HG03460 (cell line): ENCODE measurements around the gene AADACL2.
"Not testable (repeated sequence)": the region's sequence is repeated elsewhere in the genome, so short reads cannot be mapped to it uniquely, and the experiment has no call there.

Source experiments
- ATAC-seq: cut with Tn5 transposase; IDR thresholded peaks from one replicate; pipeline ENCODE4 v1.9.1; 2021; ENCODE audit not compliant: unreplicated experiment

Gene AADACL2

GRCh38 chr3:151733613-151734012, at the start of gene AADACL2:
Gene AADACL2 (plus strand): TSS chr3:151733927. CDS start chr3:151734036, 109 bp downstream.
- no peak for ATAC-seq

- ATAC-seq: no peak
These were observed 49.6 kb upstream of the AADACL2 start for GRCh38 chr3:151684094-151684493.

- no peak for ATAC-seq
These were observed 47.5 kb upstream of the AADACL2 start for GRCh38 chr3:151686257-151686656.

GRCh38 chr3:151687076-151687475, 46.7 kb upstream of the AADACL2 start:
- ATAC-seq: no peak

- no peak for ATAC-seq
These were observed 45.2 kb upstream of the AADACL2 start for GRCh38 chr3:151688571-151688970.

- no peak for ATAC-seq
These were observed 43.1 kb upstream of the AADACL2 start for GRCh38 chr3:151690645-151691044.

GRCh38 chr3:151697496-151697895, 36.2 kb upstream of the AADACL2 start:
- ATAC-seq: no peak

GRCh38 chr3:151707216-151707615, 26.5 kb upstream of the AADACL2 start:
- ATAC-seq: no peak

GRCh38 chr3:151708868-151709267, 24.9 kb upstream of the AADACL2 start:
- ATAC-seq: no peak

- no peak for ATAC-seq
These were observed 23.9 kb upstream of the AADACL2 start for GRCh38 chr3:151709847-151710246.

- ATAC-seq: no peak
These were observed 12.4 kb upstream of the AADACL2 start for GRCh38 chr3:151721294-151721693.

- ATAC-seq: no peak
These were observed 10.9 kb upstream of the AADACL2 start for GRCh38 chr3:151722856-151723255.

GRCh38 chr3:151724576-151725562, 8.9 kb upstream of the AADACL2 start:
- no peak for ATAC-seq

GRCh38 chr3:151726016-151726415, 7.7 kb upstream of the AADACL2 start:
- ATAC-seq: no peak

- no peak for ATAC-seq
These were observed 866 bp upstream of the AADACL2 start for GRCh38 chr3:151732861-151733260.

- ATAC-seq: no peak
These were observed 6.9 kb downstream of the AADACL2 start for GRCh38 chr3:151740581-151740980.

GRCh38 chr3:151743855-151744254, 10.1 kb downstream of the AADACL2 start:
- no peak for ATAC-seq

GRCh38 chr3:151750181-151750580, 16.5 kb downstream of the AADACL2 start:
- ATAC-seq: no peak

GRCh38 chr3:151750678-151751077, 17.0 kb downstream of the AADACL2 start:
- ATAC-seq: no peak

- no peak for ATAC-seq
These were observed 17.4 kb downstream of the AADACL2 start for GRCh38 chr3:151751161-151751560.

GRCh38 chr3:151753846-151754245, 20.1 kb downstream of the AADACL2 start:
- no peak for ATAC-seq

- no peak for ATAC-seq
These were observed 27.9 kb downstream of the AADACL2 start for GRCh38 chr3:151761581-151761980.

GRCh38 chr3:151764699-151765098, 31.0 kb downstream of the AADACL2 start:
- not testable (repeated sequence) for ATAC-seq
